Heart right ventricle (tissue), 16 donors: ENCODE results near the gene GUCY2F. TPM values are rescaled to one million over a fixed set of nuclear protein-coding genes. Genes with fewer than 3 reads are reported as not detected.

Experiments
- ATAC-seq, 8 donors: fragments of 200-7000 bp; cut with Tn5 transposase; one replicate each; pipeline ENCODE4 v1.9.1; 2020; ENCODE audit warnings: mild to moderate bottlenecking in 8 of 8, moderate library complexity in 8 of 8, moderate number of reproducible peaks in 1 of 8
- DNase-seq, 2 donors: peaks; one replicate each; pipeline ENCODE4 v3.0.0-alpha.2; 2020
- H3K27ac ChIP-seq, 10 donors: fragments of 200-600 bp; sonication (generic) in 2 of 10; one replicate each; pipeline versions ENCODE4 v1.5.0 to v1.8.0; 2020 to 2022; ENCODE audit warnings: mild to moderate bottlenecking in 3 of 10
- H3K27me3 ChIP-seq, 7 donors: fragments of 200-600 bp; one replicate each; pipeline ENCODE4 v1.8.0; 2021 to 2022; ENCODE audit warnings: mild to moderate bottlenecking in 2 of 7
- H3K36me3 ChIP-seq, 9 donors: fragments of 200-600 bp; sonication (generic) in 1 of 9; one replicate each; pipeline versions ENCODE4 v1.5.0 to v1.8.0; 2020 to 2022; ENCODE audit warnings: mild to moderate bottlenecking in 2 of 9
- H3K4me1 ChIP-seq, 9 donors: fragments of 200-600 bp; sonication (generic) in 1 of 9; one replicate each; pipeline versions ENCODE4 v1.5.0 to v1.8.0; 2020 to 2022; ENCODE audit warnings: mild to moderate bottlenecking in 4 of 9
- H3K4me3 ChIP-seq, 10 donors: fragments of 200-600 bp; sonication (generic) in 2 of 10; one replicate each; pipeline versions ENCODE4 v1.5.0 to v1.8.0; 2020 to 2022; ENCODE audit warnings: mild to moderate bottlenecking in 7 of 10, moderate library complexity in 2 of 10
- H3K9me3 ChIP-seq, 11 donors: fragments of 200-600 bp in 10 of 11; sonication (generic) in 2 of 11; one replicate each; pipeline versions ENCODE4 v1.5.0 to v1.8.0; 2013 to 2022; ENCODE audit warnings: mild to moderate bottlenecking in 2 of 11, control low read depth in 1 of 11, moderate library complexity in 1 of 11
- WGBS, 2 donors: extraction: QIAGEN DNeasy Blood & Tissue Kit; methylation state at CpG; one replicate each; pipeline ENCODE4 v1.1.7; 2013; ENCODE audit warnings: inconsistent platforms in 1 of 2; 5-methylcytosine and 5-hydroxymethylcytosine counted together
- intact Hi-C, 10 donors: fragments of 100-400 bp; cut with DNase I; formaldehyde crosslinking; loops; one replicate each; pipeline versions ENCODE4 v1.11.1 to v1.14.2; 2022
- long read RNA-seq, 3 donors: library from polyadenylated mRNA; unstranded; transcript quantifications; one replicate each; pipeline ENCODE4 v2.0.0, GENCODE V29; 2020 to 2021
- polyA plus RNA-seq, 2 donors: library from polyadenylated mRNA; stranded (reverse); fragments of 200-250 nt; gene quantifications; one replicate each; pipeline ENCODE4 v1.2.3, GENCODE V29; 2013
- total RNA-seq, 10 donors: library from RNA; stranded (reverse); fragmentation: NEBNext Ultra II Directional in 3 of 10; extraction: Animal tissue kit (Norgen Biotek cat#: 25700) in 3 of 10; gene quantifications; one replicate each; pipeline versions ENCODE4 v1.2.1 to v1.2.4, GENCODE V29; 2021 to 2023
- TF ChIP-seq, protein P1 (sequence below), 9 donors: fragments of 200-600 bp; sonication (generic) in 2 of 9; IDR thresholded peaks; one replicate each; pipeline versions ENCODE4 v1.5.0 to v1.8.0; 2021 to 2022; ENCODE audit warnings: antibody characterized with exemption in 9 of 9, mild to moderate bottlenecking in 5 of 9, moderate library complexity in 1 of 9
- donor health status: Arrhythmogenic right ventricular cardiomyopathy.
- donor health status: ischemic (EF 13 %, LVEDD 7.1; RV severe dilation, severe dysfunction).
- donor health status: healthy with polysubstance abuse.
- donor health status: DM: no; HTN: yes; CAD: no.
- donor health status: DM: no; HTN: no; CAD: no.
- donor health status: ischemic (EF 25% LVEDD 6.9; RV normal size, moderate dysfunction).
- donor health status: ischemic (EF 25% LVEDD 5.7; RV mildly dilated, moderate dysfunction).
- donor health status: healthy.
- donor health status: DM: yes; HTN: yes; CAD: no.
- donor health status: Ischemic cardiomyopathy.
- donor health status: ischemic (EF 35%, LVEDD 5.7; RV mildly dilated, moderate dysfunction).
- donor health status: nonischemic (EF 11% LVEDD 7.7; RV severe dilation, severe dysfunction).
- donor health status: DM: yes; HTN: yes; CAD: no.
- donor health status: PGD.
- donor health status: ischemic (EF 29% LVEDD 5.4; RV normal size, mild dysfunction).
- donor health status: nonischemic (EF 23%, LVEDD 6.1; RV moderate dilation, normal function).

The GUCY2F gene
- not detected for total RNA-seq
- not detected for polyA plus RNA-seq
- long read RNA-seq, donor 1 = 0 reads
- long read RNA-seq, donor 2 = 0 reads
- long read RNA-seq, donor 3 = 0 reads

DNA sequence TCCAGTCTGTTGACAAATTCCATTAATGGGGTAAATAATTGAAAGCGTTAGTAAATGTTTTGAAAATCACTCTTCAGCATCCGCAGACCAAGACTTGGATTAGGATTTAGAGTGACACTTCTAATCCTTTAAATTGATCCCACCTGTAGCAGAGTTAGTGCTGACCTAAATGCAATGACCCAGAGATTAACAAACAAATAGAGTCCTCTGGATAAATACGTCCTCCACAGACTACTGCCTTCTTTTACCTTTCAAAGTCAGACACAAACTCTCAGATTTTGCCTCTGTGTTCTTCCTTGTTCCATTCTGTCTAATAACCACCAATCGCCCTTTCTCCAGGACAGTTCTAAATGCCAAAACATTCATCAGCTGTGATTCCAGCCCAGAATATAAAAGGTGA, at the start of gene GUCY2F:
Gene GUCY2F, minus strand, starts transcription at position 101 of the 400 bp plus-strand sequence. CDS start 6,150 bp downstream, outside the sequence.
- peaks cover 0 to 77% (median 0%) of the 10 kb centered on the region in 7 donors for H3K27me3 ChIP-seq
- no peak within 1 kb of the TSS for H3K27ac ChIP-seq
- no peak within 1 kb of the TSS for H3K4me3 ChIP-seq
- DNase-seq (no peak), ATAC-seq (no peak)
- TF ChIP-seq, protein P1, sequence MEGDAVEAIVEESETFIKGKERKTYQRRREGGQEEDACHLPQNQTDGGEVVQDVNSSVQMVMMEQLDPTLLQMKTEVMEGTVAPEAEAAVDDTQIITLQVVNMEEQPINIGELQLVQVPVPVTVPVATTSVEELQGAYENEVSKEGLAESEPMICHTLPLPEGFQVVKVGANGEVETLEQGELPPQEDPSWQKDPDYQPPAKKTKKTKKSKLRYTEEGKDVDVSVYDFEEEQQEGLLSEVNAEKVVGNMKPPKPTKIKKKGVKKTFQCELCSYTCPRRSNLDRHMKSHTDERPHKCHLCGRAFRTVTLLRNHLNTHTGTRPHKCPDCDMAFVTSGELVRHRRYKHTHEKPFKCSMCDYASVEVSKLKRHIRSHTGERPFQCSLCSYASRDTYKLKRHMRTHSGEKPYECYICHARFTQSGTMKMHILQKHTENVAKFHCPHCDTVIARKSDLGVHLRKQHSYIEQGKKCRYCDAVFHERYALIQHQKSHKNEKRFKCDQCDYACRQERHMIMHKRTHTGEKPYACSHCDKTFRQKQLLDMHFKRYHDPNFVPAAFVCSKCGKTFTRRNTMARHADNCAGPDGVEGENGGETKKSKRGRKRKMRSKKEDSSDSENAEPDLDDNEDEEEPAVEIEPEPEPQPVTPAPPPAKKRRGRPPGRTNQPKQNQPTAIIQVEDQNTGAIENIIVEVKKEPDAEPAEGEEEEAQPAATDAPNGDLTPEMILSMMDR (IDR thresholded peaks at IDR 0.05) = no peak
- H3K9me3 ChIP-seq = no peaks in the 10 kb centered on the region
- no peaks in the 10 kb centered on the region for H3K36me3 ChIP-seq
- WGBS, 2 donors = 64 to 84% methylated on average over 4 of the region's 4 CpGs
- no peaks in the 10 kb centered on the region for H3K4me1 ChIP-seq
- intact Hi-C loops = loop anchor here in 2 of 10 donors (10.0 kb wide), 2 partner anchors 153 to 373 kb away; no protein-coding TSS in a partner anchor

DNA sequence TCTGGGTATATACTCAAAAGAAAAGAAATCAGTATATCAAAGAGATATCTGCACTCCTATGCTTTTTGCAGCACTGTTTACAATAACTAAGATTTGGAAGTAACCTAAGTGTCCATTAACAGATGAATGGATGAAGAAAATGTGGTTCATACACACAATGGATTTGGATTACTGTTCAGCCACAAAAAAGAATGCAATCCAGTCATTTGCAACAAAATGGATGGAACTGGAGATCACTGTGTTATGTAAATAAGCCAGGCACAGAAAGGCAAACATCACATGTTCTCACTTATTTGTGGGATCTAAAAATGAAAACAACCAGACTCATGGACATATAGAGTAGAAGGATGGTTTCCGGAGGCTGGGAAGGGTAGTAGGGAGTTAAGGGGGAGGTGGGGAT, 37.1 kb upstream of the GUCY2F start:
- TF ChIP-seq, protein P1 (IDR thresholded peaks at IDR 0.05) = no peak
- Histone ChIP-seq H3K27me3 (peaks cover 0 to 47% (median 0%) of the 10 kb centered on the region in 7 donors), H3K9me3 (no peaks in the 10 kb centered on the region), H3K36me3 (no peaks in the 10 kb centered on the region), H3K27ac (no peak overlapping the region), H3K4me3 (no peak overlapping the region), H3K4me1 (no peaks in the 10 kb centered on the region)
- ATAC-seq (no peak), DNase-seq (no peak)
- WGBS, 2 donors = 96 to 100% methylated on average over 1 of the region's 1 CpG
- intact Hi-C loops = no loop called here

DNA sequence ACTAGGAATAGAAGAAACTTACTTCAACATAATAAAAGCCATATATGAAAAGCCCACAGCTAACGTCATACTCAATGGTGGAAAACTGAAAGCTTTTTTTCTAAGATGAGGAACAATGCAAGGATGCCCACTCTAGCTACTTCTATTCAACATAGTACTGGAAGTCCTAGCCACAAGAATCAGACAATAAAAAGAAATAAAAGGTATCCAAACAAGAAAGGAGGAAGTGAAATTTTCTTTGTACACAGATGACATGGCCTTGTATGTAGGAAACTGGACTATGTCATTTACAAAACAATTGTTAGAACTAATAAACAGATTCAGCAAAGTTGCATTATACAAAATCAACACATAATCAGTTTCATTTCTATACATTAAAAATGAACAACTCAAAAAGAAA, 29.2 kb upstream of the GUCY2F start:
- no peaks in the 10 kb centered on the region for H3K4me1 ChIP-seq
- TF ChIP-seq, protein P1 (IDR thresholded peaks at IDR 0.05) = no peak

DNA sequence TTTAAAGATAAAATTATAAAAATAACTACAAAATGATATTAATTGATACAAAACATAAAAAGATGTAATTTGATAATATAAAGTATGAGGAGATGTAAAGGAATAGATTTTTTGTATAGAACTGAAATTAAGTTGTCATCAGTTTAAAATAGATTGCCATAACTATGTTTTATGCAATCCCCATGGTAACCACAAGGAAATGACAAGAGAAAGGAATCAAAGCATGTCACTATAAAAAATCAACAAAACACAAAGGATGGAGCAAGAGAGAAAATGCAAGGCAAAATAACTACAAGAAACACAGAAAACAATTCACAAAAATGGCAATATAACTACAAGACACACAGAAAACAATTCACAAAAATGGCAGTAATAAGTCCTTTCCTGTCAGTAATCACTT, 27.0 kb upstream of the GUCY2F start:
- Histone ChIP-seq H3K36me3 (no peaks in the 10 kb centered on the region), H3K27ac (no peak overlapping the region), H3K27me3 (peaks cover 0 to 40% (median 0%) of the 10 kb centered on the region in 7 donors), H3K4me3 (no peak overlapping the region), H3K9me3 (no peaks in the 10 kb centered on the region), H3K4me1 (no peaks in the 10 kb centered on the region)
- TF ChIP-seq, protein P1 (IDR thresholded peaks at IDR 0.05) = no peak
- intact Hi-C loops = no loop called here
- no peak for DNase-seq
- ATAC-seq = no peak

More for the DNA sequence above, 29.2 kb upstream of the GUCY2F start:
- Histone ChIP-seq H3K4me3 (no peak overlapping the region), H3K9me3 (no peaks in the 10 kb centered on the region), H3K36me3 (no peaks in the 10 kb centered on the region), H3K27me3 (peaks cover 0 to 42% (median 0%) of the 10 kb centered on the region in 7 donors), H3K27ac (no peak overlapping the region)
- DNase-seq = no peak
- intact Hi-C loops = no loop called here
- 74 to 90% methylated on average over 1 of the region's 1 CpG for WGBS, 2 donors
- ATAC-seq = no peak
